HUES64 (cell line): Measurements from ENCODE around the gene DNAJB12.
A peak's percentile ranks its signal among the peaks of the same experiment; 100 is the strongest.

ENCODE experiments used
- H3K27ac ChIP-seq: 2 replicates; pipeline ENCODE4 v1.7.0; 2013; ENCODE audit warnings: low read depth, low read length, inconsistent platforms
- H3K27me3 ChIP-seq: 2 replicates; pipeline ENCODE4 v1.6.1; 2013; ENCODE audit warnings: mild to moderate bottlenecking, low read length; ENCODE audit not compliant: insufficient read depth
- H3K36me3 ChIP-seq: 2 replicates; pipeline ENCODE4 v1.6.1; 2013; ENCODE audit warnings: mild to moderate bottlenecking, low read length; ENCODE audit not compliant: insufficient read depth
- H3K4me1 ChIP-seq: 2 replicates; pipeline ENCODE4 v1.6.1; 2013; ENCODE audit warnings: mild to moderate bottlenecking, low read length, moderate library complexity; ENCODE audit not compliant: insufficient read depth
- H3K4me3 ChIP-seq: 2 replicates; pipeline ENCODE4 v1.5.1; 2013; ENCODE audit warnings: mild to moderate bottlenecking, low read length, moderate library complexity
- H3K9ac ChIP-seq: 2 replicates; pipeline ENCODE4 v1.6.1; 2013; ENCODE audit warnings: mild to moderate bottlenecking, low read depth, low read length
- H3K9me3 ChIP-seq: 2 replicates; pipeline ENCODE4 v1.6.1; 2013; ENCODE audit warnings: low read depth, low read length; ENCODE audit not compliant: insufficient read depth
- WGBS: fragments of 150-250, 120-280 bp; methylation state at CpG from one replicate; pipeline ENCODE4 v1.1.7; 2013; ENCODE audit warnings: missing lambda C conversion rate; 5-methylcytosine and 5-hydroxymethylcytosine counted together

Gene DNAJB12

DNA sequence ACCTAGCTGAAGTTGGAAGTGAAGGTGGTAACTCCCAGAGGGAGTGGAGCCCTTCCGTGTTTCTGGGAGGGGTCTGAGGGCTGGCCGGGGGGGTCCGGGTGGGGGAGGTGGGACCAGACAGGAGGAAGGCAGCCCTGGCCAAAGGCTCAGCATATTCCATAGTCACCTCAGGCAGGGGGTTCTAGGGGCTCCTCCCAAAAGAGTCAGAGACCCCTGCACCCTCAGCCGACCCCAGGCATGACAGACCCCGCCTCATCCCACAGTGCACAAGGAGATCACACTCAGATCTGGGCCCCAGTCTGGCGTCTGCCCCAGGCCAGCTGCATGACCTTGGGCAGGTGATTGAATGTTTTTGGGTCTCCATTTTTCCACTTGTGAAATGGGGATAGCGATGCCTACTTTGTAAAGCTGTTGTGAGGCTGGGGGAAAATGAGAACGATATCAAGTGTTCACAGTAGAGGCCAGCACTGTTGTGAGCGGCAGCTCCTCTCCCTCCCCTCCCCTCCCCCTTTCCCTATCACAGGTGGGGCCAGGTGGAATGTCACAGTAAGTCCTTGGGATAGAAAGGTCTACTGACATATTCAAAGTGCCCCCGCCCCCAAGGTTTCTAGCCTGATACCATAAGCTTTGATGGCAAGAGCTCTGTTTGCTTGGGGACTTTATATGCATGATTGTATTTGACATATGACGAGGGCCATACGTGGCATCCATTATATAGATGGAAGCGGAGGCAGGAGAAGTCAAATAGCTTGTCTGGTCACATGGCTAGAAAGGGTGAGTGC, 33.3 kb downstream of the DNAJB12 start:
- Histone ChIP-seq H3K4me3 (no peak overlapping the region), H3K36me3 (no peaks in the 10 kb centered on the region), H3K27me3 (no peaks in the 10 kb centered on the region), H3K9ac (peak overlapping the region; percentile 71), H3K27ac (peak overlapping the region; percentile 86), H3K4me1 (peaks cover 28% of the 10 kb centered on the region), H3K9me3 (no peaks in the 10 kb centered on the region)
- 70% methylated on average over 11 of the region's 13 CpGs for whole genome bisulfite sequencing

DNA sequence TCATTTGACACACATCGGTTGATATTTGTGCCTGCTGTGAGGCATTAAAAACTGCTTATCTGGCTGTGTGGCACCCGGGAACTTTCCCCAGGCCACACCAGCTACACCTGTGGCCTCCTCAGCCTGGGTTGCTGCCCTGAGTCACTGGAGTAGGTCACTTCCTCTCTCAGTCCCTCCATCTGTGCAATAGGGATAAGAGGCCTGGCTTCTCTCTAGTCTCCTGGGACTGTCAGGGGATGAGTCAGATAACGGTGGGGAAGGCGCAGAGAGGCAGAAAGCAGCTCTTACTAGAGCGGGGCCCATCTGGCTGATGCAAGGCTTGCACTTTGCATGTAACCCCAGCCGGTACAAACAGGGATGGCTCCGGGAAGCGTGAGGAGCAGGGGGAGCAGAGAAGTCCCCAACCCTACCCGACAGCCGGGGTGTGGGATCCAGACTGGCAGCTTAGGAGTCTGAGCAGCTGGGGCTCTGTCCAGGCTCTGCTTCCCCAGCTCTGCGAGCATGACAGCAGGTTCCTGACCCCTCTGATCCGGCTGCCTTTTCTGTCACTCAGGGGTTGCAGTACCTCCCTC, 34.0 kb downstream of the DNAJB12 start:
- Histone ChIP-seq H3K4me3 (no peak overlapping the region), H3K27me3 (no peaks in the 10 kb centered on the region), H3K4me1 (peaks cover 28% of the 10 kb centered on the region), H3K27ac (peak overlapping the region; percentile 86), H3K9ac (peak overlapping the region; percentile 71), H3K36me3 (no peaks in the 10 kb centered on the region), H3K9me3 (no peaks in the 10 kb centered on the region)
- WGBS = 38% methylated on average over 12 of the region's 12 CpGs

DNA sequence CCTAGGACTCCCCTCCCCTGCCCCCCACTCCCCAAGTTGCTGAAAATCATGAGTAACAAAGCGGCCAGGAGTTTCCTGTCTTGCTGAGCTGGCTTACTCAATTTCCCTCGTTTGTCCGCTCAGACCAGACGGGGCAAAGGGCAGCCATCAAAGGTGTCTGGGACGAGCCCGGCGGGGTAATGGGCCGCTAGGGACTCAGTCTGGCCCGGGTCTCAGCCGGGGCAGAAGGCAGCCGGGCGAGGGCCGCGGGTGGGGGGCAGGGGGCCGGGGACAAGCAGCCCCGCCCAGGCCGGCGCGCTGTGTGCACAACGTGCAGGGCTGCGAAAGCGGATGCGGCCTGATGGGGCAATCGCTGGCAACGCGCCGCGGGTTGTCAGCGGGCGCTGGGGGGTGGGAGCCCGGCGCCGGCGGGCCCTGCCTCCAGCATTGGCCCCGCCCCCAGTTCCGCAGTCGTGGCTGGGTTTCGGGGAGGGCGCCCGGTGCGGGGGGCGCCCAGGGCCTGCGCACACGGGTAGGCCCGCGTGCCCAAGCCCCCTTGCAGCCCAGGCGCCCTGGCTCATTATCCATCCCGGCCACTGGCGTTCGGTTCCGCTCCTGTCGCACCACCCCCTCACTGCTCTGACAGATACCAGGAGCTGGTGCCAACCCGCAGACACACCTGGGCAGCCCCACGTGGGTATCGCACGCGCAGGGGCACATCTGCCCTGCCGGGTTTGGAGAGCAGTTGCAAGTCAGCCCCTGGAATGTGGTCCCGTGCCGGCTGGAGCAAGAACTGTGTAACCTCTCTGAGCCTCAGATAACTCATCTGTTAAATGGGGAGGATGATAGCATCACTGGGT, 35.1 kb downstream of the DNAJB12 start:
- H3K27me3 ChIP-seq = no peaks in the 10 kb centered on the region
- peak overlapping the region; percentile 34 for H3K4me3 ChIP-seq
- H3K36me3 ChIP-seq = no peaks in the 10 kb centered on the region
- no peaks in the 10 kb centered on the region for H3K9me3 ChIP-seq
- peaks cover 38% of the 10 kb centered on the region for H3K4me1 ChIP-seq
- peak overlapping the region; percentile 42; the same call in 1 of the 2 replicates for H3K27ac ChIP-seq
- 9% methylated on average over 60 of the region's 60 CpGs for WGBS
- peak overlapping the region; percentile 47 for H3K9ac ChIP-seq

GRCh38 chr10:72318418-72319262, 36.1 kb downstream of the DNAJB12 start:
- Histone ChIP-seq H3K9ac (no peak overlapping the region), H3K9me3 (no peaks in the 10 kb centered on the region), H3K4me1 (peaks cover 38% of the 10 kb centered on the region), H3K27me3 (no peaks in the 10 kb centered on the region), H3K27ac (no peak overlapping the region; the same call in 1 of the 2 replicates), H3K36me3 (no peaks in the 10 kb centered on the region), H3K4me3 (peak overlapping the region; percentile 34)
- WGBS = 85% methylated on average over 10 of the region's 10 CpGs

GRCh38 chr10:72316748-72317435, 37.8 kb downstream of the DNAJB12 start:
- Histone ChIP-seq H3K4me1 (peaks cover 38% of the 10 kb centered on the region), H3K36me3 (no peaks in the 10 kb centered on the region), H3K9ac (no peak overlapping the region), H3K27ac (no peak overlapping the region), H3K9me3 (no peaks in the 10 kb centered on the region), H3K27me3 (no peaks in the 10 kb centered on the region), H3K4me3 (no peak overlapping the region)
- 90% methylated on average over 12 of the region's 12 CpGs for WGBS

GRCh38 chr10:72316386-72316700, 38.4 kb downstream of the DNAJB12 start:
- Histone ChIP-seq H3K27ac (no peak overlapping the region), H3K4me1 (peaks cover 33% of the 10 kb centered on the region), H3K9ac (no peak overlapping the region), H3K9me3 (no peaks in the 10 kb centered on the region), H3K4me3 (no peak overlapping the region), H3K36me3 (no peaks in the 10 kb centered on the region), H3K27me3 (no peaks in the 10 kb centered on the region)
- WGBS = 93% methylated on average over 3 of the region's 3 CpGs

DNA sequence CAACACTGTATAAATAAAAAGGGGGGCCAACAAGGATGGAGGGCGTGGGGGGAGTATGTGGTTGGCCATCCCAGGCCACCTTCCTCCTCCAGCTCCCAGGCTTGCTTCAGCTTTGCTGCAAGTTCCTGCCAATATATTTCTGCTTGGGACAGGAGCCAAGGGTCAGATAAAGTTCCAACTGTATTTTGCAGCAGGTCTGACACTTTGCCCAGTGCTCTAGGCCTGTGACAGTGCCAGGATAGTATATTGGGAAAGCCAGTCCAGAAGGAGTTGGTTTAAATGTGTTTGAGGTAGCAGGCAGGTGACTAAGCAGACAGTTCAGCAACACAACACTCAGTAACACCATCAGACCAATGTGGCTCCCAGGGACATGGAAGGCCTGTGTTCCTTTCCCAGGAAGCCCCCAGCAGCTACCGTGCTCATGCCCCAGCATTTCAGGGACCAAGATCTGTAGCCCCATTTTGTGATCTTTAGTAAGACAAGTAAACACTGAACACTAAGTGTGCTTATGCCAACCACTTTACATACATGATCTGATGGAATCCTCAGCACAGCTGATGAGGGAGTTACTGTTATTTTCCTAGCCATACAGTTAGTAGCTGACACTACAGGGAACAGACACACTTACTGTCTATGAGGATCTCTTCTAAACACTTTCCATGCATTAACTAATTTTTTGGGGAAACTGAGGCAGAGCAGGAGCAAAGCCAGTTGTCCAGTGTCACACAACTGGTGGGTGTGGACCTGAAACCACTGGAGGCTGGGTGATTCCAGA, 38.9 kb downstream of the DNAJB12 start:
- Histone ChIP-seq H3K36me3 (no peaks in the 10 kb centered on the region), H3K4me1 (peaks cover 29% of the 10 kb centered on the region), H3K9me3 (no peaks in the 10 kb centered on the region), H3K27ac (no peak overlapping the region), H3K4me3 (no peak overlapping the region), H3K9ac (no peak overlapping the region), H3K27me3 (no peaks in the 10 kb centered on the region)
- WGBS = 83% methylated on average over 2 of the region's 2 CpGs

GRCh38 chr10:72315054-72315453, 39.7 kb downstream of the DNAJB12 start:
- Histone ChIP-seq H3K27ac (peak overlapping the region; percentile 63; the same call in 1 of the 2 replicates), H3K9me3 (no peaks in the 10 kb centered on the region), H3K27me3 (no peaks in the 10 kb centered on the region), H3K4me3 (no peak overlapping the region), H3K36me3 (no peaks in the 10 kb centered on the region), H3K9ac (no peak overlapping the region), H3K4me1 (peaks cover 28% of the 10 kb centered on the region)
- 53% methylated on average over 7 of the region's 7 CpGs for WGBS

DNA sequence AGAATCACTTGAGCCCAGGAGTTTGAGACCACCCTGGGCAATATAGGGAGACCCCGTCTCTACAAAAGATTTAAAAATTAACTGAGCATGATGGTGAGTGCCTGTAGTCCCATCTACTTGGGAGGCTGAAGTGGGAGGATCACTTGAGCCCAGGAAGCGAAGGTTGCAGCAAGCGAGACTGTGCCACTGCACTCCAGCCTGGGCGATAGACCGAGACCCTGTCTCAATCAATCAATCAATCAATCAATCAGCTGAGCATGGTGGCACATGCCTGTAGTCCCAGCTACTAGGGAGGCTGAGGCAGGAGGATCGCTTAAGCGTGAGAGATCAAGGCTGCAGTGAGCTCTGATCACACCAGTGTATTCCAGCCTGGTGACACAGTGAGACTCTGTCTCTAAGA, 40.5 kb downstream of the DNAJB12 start:
- Histone ChIP-seq H3K27me3 (no peaks in the 10 kb centered on the region), H3K4me3 (no peak overlapping the region), H3K27ac (no peak overlapping the region), H3K9me3 (no peaks in the 10 kb centered on the region), H3K9ac (no peak overlapping the region), H3K4me1 (peaks cover 28% of the 10 kb centered on the region), H3K36me3 (no peaks in the 10 kb centered on the region)
- WGBS = 97% methylated on average over 7 of the region's 7 CpGs
